Suppressor macrophage treated with lipopolysaccharide for 1 hour (primary cell): ENCODE results near the gene HECW1.
"Not testable (repeated sequence)": the region's sequence is repeated elsewhere in the genome, so short reads cannot be mapped to it uniquely, and the experiment has no call there.

ENCODE experiments used
- DNase-seq, 3 donors: peaks; one replicate each; pipeline ENCODE4 v3.0.0-alpha.2; 2020 to 2022

Gene HECW1

DNA sequence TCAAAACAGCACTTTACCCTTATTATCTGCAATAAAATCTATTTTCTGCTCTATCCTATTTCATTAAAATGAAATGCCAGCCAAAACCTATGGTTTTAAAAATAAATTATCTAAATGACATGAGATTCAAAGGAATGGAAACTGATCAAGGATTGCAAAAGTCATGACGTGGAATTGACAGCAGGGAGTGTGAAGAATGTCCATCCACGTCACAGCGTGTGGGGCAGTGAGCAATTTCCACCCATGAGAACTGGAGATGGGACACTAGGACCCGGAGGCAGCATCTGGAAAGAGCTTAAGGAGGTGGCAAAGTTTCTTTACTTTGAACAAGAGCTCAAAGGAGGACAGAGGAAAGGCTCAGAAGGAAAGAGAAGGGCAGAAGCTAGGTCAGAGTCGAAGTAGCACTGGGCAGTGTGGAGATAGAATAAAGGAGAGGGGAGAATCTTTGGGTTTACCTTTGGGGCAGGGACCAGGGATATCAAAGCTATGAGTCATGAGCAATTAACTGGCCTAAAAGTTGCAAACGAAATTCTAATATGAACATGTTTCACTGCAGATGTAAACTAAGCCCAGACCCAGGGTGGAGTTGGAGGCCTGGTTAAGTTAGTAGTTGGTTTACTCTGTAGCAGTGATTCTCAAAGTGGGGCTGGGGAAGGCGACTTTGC lies 445.5 kb downstream of the HECW1 start:
- DNase-seq = no peak

DNA sequence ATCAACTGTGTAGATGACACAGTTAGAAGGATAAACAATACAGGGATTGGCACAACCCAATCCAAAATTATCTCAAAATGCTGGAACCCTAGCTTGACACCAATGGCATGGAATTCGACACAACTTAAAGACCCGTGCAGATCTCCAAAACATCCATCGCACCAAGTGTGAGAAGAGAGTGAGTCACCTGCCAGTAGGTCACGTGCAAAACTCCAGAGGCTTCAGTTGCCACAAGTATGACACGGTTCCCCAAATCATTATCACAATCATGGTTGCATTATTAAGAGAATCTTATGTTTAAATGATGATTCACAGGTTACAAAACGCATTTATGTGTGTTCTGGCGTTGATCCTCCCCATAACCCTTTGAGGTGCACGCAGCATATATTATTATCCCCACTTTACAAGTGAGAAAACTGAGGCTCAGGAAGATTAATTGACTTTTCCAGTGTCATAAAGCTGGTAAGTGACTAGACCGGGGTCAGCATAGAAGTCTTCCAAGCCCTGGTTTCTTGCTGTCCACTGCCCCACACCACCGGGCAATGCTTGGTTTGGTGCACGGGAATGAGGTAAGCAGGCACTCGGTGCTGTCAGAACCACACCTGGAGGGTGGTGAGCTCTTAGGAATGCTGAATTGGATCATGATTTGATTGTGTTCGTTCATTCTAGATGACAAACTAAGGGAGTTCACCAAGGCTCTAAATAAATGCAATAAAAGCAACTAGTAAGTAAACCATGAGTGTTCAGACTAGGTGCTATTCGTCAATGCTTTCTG lies 446.9 kb downstream of the HECW1 start:
- DNase-seq = peak in 2 of 3 donors; percentile 27 to 33

GRCh38 chr7:43559946-43560335 lies 447.5 kb downstream of the HECW1 start:
- DNase-seq = no peak

GRCh38 chr7:43560742-43561330 lies 448.4 kb downstream of the HECW1 start:
- DNase-seq = no peak

DNA sequence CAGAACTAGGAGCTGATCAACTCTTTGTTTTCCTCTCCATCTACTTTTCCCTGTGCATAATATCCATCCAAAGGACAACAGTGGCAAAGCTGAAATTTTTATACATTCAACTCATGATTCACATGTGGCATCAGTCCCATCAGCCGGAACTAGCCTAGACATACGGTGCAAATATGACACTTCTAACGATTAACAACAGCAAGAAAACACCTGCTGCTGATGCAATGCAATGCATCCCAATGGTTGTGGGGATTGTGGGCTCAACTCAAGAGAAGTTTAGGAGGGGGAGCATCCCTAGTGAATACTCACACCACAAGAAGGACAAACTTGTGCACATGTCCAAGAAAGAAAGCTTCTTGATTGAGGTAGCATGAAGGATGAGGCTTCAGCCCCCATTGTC lies 449.9 kb downstream of the HECW1 start:
- DNase-seq = no peak

- no peak for DNase-seq
Observed at GRCh38 chr7:43565786-43566185, 453.3 kb downstream of the HECW1 start.

- no peak for DNase-seq
Observed at GRCh38 chr7:43568529-43568928, 456.1 kb downstream of the HECW1 start.

GRCh38 chr7:43569424-43569823 lies 457.0 kb downstream of the HECW1 start:
- peak; percentile 40 to 67 (median 52) for DNase-seq

- peak in 2 of 3 donors; percentile 20 to 39 for DNase-seq
Observed at GRCh38 chr7:43570688-43571365, 458.4 kb downstream of the HECW1 start.

GRCh38 chr7:43572516-43573049 lies 460.1 kb downstream of the HECW1 start:
- DNase-seq = peak; percentile 91 to 98 (median 97)

GRCh38 chr7:43573832-43574231 lies 461.4 kb downstream of the HECW1 start:
- not testable (repeated sequence) for DNase-seq

DNA sequence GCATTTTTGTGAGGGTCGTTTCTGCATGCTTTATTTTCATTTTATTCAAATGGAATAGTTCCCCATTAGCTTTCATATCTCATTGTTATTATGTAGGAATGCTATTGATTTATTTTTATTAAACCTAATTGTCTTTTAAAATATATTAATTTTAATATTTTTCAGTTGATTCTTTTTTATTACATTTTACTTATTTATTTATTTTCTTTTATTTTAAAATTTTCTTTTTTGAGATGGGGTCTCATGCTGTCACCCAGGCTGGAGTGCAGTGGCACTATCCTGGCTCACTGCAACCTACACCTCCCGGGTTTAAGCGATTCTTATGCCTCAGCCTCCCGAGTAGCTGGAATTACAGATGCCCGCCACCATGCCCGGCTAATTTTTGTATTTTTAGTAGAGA lies 463.1 kb downstream of the HECW1 start:
- DNase-seq = no peak

GRCh38 chr7:43576241-43576640 lies 463.8 kb downstream of the HECW1 start:
- DNase-seq = peak; percentile 24 to 85 (median 77)

- DNase-seq = no peak
Observed at GRCh38 chr7:43577485-43577951, 465.1 kb downstream of the HECW1 start.

DNA sequence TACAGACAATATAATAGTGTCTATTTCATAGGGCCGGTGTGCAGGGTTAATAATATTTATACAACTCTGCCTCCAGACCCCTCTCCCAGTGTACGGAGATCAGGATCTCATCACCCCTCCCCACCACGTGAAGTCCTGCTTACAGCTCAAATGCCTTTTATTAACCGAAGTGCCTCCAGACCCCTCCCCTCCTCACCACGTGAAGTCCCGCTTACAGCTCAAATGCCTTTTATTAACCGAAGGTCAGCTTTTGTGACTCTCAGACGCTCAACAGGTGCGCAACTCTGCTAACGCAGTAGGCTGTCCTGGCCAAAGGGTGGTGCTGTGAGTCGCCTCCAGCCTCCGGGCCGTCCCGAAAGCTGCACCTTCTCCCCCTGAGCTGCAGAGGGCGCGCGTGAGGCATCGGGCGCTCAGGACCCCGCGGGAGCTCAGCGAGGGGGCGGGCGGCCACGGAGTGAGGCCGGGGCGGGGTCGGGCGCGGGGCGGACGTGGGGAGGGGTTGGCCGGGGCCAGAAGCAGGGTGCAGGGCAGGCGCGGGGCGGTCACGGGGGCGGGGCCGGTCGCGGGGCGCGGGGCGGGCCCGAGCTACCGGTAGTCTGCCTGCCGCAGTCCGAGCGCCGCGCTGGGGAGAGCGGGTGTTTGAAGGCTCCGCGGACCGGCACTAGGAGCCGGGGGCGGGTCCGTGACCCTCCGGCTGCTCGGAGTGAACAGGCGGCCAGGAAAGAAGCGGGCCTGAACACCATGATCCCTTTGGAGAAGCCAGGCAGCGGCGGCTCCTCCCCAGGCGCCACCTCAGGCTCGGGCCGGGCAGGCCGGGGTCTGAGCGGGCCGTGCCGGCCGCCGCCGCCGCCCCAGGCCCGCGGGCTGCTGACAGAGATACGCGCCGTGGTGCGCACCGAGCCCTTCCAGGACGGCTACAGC lies 470.3 kb downstream of the HECW1 start, which contains the start of gene STK17A:
TSS of gene STK17A (plus strand) at position 606 of the 921 bp plus-strand sequence. CDS start at position 742, 136 bp downstream.
- DNase-seq = peak; percentile 94 to 97 (median 96)

DNA sequence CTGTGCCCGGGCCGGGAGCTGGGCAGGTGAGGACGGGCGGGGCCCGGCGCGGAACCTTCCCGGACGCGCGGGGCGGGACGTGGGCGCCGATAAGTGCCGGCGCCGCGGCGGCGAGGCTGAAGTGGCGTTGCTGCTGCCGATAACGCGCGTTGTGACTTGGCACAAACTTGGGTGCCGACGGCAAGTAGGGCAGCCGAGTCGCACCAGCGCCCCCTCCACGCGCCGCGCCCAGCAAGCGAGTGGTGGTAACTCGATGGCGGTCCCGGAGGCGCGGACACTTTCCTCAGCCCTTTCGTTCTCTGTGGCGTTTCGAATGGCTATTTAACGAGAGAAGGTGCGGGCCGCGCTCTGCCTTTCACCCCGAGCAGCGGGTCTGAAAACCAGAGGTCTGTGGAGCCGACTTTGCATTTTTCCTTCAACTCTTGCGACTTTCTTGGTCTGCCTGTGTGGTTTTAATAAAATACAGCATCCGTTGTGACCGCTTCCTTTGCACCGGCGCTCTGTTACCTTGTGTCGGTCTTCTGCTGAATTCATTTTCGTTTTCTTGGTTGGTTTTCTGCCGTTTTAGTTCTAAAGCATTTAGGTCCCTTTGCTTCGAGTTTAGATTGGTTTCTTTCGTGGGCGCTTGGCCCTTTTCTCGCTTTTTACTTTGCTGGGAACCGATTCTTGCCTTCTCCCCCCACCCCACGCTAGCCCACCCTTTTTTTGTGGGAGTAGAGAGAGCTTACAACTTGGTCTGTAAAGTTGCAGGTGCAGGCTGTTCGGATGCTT lies 471.2 kb downstream of the HECW1 start:
- DNase-seq = peak; percentile 66 to 82 (median 74)

DNA sequence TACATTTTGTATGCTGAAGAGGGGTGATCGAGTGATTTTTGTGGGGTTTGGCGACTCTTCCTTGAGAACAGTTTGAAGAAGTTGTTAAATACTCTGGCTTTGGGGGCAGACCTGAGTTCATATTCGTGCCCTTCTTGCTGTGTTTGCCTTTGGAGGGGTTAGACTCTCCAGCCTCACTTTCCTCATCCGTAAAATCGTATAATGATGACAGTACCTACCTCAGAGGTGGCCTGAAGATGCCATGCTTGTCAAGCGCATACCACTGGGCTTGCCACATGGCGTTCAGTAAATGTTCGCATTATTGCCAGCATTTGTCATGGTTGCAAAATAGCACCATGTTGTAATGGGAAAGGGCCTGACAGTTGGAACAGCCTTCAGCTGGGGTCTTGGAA lies 471.7 kb downstream of the HECW1 start:
- DNase-seq = peak; percentile 62 to 76 (median 73)

DNA sequence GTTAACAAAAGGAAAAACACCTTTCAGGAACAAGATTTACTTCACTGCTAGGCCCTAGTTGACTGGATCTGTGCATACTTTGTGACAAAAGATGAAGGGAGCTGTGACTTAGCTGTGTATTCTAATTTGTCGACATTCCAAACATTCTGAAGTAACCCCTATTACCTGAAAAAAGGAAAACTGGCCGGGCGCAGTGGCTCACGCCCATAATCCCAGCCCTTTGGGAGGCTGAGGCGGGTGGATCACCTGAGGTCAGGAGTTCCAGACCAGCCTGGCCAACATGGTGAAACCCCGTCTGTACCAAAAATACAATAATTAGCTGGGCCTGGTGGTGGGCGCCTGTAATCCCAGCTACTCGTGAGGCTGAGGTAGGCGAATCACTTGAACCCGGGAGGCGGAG lies 472.3 kb downstream of the HECW1 start:
- DNase-seq = not testable (repeated sequence)

DNA sequence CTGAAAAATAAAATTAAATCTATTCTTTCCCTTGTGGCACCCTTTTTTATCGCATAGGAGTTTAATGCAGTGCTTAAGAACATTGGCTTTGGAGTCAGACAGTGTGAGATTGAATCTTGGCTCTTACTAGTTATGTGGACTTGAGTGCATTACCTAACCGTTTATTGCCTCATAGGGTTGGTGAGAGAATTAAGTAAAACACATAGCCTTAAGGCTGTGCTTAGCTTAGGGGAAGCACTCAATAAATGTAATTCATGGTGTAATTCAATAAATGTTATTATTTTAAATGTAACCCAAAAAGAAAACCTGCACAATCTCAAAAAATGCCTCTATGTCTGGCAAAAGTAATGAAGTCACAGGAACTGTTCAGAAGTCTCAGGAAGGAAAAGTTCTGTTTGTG lies 473.1 kb downstream of the HECW1 start:
- DNase-seq = peak; percentile 56 to 72 (median 62)

DNA sequence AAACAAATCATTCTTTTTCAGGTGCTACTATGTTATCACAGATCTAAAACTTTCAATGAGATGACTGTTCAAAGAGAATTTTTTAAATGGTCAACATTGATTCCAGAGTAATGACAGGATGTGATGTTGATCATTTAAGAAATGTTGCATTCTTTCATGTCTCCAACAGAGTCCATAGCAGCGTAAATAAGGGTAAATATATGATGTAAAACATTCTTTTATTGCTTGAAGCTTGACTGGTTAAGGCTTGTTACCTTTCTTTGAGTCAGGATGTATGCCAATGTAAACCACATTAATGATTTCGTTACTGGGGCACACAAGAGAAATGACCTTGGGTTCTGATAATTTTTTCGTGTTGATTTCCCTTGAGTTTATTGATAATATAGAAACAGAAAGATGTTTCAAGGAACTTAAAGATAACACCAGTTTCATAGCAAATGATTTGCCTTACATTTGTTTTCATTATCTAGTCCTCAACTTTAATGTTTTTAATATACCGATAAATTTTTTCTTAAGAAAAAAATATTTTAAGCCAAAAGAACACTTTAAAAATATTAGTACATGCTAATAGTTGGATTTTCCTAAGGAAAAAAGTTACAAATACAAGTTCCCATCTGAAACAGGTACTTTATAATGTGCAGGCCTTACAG lies 473.9 kb downstream of the HECW1 start:
- no peak for DNase-seq
